ENCODE measurements around the gene ENG.
"Not testable (repeated sequence)": the region's sequence is repeated elsewhere in the genome, so short reads cannot be mapped to it uniquely, and the experiment has no call there.

Gene ENG

GRCh38 chr9:127862075-127863011 lies 7.9 kb upstream of the ENG start:
- no peak for DNase-seq

DNA sequence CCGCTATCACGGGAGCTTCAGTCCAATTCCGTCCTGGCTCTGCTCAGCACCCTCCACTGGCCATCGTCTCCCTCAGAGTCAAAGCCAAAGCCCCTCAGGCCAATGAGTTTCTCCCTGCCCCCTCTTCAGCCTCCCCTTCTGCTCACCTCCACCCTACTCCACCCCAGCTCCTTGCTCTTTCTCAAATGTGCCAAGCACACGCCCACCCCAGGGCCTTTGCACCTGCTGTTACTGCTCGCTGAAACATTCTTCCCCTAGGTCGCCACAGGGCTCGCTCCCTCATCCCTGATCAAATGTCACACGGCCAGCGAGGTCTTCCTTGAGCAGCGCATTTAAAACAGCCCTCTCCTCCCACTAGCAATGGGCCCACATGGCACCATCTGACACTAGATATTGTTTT lies 6.3 kb upstream of the ENG start:
- DNase-seq = no peak

- no peak for DNase-seq
Observed at GRCh38 chr9:127860260-127860659, 5.8 kb upstream of the ENG start.

DNA sequence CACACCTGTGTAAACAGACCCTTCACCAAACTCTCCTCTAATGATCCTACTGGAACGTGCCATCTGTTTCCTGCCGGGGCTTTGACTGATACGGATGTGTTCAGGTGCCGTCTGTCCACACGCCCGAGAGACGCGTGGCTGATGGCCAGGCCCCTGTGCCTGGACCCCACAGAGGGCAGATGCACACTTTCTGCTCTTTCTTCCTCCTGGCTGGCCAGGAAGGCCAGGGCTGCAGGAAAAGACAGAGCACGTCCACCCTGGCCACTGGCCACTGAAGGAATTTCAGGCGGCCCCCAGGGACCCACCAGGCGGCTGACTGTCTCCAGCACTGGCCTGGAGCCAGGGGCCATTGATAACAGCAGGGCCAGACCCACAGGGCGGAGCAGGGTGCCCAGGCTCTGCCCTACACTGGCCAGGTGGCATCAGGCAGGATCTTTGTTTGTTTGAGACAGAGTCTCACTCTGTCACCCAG lies 3.6 kb upstream of the ENG start:
- peak; percentile 37 for DNase-seq

DNA sequence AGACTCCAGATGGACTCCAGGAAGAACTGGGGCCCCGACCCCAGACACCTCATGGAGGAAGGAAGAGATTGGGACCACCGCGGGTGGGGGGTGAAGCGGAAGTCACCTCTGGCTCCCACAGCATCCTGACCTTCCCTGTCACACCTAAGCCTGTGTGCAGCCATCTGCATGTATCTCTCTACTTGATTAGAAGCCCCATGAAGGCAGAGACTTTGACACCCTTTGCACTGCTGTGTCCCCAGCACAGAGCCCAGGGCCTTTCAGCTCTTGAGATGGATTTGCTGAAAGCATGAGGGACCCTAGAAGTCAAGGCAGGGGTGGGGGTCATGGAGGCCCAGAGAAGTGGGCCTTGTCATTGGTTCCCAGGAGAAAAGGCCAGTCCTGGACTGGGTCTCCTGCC lies 2.8 kb upstream of the ENG start:
- DNase-seq = no peak

DNA sequence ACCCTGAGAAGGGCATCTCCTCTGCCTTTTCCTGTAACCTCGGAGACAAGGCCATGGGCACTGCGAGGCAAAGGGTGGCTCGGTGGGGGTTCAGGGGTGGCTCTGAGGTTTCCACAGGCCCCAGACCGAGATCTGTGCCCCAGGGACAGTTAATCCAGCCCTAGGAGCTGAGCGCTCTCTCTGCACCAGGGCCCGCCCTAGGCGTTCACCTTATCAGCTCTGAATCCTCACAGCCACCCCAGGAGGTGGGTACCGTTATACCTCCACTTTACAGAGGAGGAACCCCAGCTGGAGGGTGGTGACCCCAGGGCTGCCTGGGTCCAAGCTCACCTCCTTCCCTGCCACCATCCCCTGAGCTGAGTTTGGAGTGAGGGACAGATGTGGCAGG lies 2.3 kb upstream of the ENG start:
- DNase-seq = no peak

GRCh38 chr9:127856094-127856728 lies 1.8 kb upstream of the ENG start:
- DNase-seq = no peak

GRCh38 chr9:127855522-127855921 lies 1.1 kb upstream of the ENG start:
- no peak for DNase-seq

- no peak for DNase-seq
Observed at GRCh38 chr9:127854960-127855359, 502 bp upstream of the ENG start.

DNA sequence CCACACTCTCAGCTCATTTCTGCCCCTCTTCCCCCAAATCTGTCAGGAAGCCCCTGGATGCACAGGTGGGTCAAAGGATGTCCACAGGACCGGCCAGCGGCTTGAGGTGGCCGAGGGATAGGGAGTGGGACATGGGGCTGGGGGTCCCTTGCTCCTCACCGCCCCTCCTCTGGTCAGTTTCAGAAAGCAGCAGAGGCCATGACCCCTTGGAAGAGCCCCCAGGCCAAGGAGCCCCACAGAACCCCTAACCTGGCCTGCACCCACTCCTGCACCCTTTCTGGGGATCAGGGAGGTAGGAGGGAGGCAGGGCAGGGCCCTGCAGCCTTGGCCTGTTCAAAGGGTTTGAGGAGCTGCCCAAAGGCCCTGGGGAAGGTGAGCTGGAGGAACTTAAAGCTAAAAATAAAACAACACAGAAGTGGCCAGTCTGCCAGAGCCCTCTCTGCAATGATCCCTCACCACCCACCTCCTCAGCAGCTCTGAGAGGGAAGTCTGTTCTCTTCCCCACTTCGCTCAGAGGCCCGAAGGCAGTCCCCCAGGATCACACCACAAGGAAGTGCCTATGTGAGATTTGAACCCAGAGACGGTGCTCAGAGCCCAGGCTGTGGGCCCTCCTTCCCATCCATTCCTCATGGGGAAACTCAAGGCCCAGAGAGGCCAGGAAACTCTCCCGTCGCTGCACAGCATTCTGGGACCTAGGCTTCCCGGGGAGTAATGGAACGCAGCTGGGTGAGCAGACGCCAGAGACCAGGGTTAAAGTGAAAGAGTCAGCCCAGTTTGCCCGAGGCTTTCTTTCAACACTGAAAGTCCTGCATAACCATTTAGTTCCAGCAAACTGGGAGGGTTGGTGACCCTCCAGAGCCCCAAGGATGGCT lies 910 bp downstream of the ENG start:
- no peak for DNase-seq

DNA sequence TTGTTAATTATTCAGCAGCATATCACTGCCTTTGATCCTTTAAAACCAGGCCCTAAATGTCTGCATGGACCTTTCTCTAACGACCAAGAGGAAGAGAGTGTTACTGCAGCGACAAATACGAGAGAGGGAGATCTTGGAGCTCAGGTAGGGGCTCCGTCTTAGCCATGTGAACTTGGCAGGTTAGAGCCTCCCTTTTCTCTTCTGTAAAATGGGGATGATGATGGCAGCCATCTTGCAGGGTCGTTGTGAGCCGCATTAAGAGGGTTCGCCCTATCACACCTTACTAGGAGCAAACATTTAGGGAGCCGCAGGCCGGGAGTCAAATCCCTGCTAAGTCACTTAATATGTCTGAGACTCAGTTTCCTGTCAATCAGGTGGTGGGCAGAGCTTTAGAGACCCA lies 1.6 kb downstream of the ENG start:
- no peak for DNase-seq

DNA sequence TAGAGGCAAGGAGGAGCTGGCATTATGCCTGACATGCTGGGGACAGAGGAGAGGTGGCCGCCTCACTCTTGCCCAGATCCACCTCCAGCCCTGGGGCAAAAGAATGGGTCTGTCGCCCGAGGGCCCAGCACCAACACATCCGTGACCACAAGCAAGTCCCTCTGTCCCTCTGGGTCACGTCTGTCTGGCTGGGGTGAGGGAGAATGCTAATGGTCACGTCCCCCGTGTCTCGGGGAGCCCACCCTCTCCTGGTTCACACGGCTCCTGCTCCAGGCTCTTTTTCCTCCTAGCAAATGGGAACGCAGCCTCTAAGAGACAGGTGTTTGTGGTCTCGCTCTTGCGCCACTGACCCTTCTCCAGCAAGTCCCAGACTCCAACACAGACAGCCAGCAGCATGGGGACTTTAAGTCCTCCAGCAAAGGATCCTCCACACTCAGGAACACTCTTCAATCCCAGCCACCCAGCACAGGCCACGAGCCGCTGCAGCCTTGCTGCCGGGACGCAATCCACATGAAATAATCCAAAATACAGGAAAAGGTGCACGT lies 4.1 kb downstream of the ENG start:
- DNase-seq = no peak

DNA sequence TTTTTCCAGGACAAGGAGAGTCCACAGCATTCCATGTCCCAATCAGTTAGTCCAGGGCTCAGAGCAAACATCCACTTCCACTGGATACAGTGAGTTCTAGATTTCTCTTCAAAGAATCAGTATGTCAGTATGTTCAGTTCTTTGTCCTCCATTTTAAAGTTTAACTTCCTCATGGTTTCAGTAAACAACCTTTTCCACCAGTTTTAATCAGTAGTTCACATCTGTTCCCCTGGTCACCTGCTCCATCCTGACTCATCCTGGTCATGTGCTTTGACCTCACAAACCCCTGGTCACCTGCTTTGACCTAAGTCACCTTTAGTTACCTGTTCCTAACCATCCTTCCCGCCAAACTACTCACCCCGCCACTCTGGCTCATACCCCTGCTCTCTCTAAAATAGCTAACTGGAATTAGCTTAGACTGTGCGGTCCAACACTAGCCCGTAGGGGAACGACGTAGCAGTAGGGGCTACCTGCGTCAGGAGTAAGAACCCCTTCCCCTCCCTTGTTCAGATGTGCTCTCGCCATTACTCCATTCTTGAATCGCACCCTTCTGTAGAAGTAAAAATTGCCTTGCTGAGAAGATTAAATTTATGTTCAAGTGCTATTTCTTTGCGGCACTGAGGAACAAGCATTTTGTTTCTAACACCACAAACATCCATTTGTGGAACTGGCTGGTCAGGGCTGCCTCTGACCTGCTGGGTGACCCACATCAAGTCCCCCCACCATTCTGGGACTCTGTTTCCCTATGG lies 5.5 kb downstream of the ENG start:
- no peak for DNase-seq

DNA sequence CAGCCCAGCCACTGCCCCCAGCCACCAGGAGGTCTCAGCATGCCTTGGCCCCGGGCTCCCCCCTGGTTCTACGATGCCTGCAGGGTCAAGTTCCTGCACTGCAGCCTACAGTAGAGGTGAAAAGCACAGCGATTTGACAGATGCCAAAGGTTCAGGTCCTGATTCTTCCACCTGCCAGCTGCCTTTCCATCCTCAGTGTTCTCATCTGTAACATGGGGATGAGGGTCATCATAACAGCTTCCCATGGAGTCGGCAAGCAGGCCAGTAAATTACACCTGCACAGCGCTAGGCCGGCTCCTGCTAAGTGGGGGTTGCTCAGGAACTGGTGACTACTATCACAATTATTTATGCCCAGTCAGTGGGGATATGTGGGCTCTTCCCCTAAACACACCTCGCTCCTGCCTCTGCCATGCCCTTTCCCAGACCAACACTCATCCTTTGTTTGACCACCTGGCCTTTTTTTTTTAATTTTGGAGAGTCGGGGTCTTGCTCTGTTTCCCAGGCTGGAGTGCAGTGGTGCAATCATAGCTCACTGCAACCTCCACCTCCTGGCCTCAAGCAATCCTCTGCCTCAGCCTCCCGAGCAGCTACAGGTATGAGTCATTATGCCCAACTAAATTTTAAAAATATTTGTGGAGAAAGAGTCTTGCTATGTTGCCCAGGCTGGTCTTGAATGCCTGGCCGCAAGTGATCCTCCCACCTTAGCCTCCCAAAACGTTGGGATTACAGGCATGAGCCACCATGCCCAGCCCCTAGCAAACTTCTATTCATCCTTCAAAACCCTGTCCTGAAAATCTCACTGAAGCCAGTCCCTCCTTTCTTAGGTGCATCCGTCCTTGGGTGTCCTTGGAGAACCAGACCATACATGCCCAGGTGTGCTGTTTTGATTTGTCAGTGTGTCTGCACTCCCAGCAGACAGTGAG lies 6.4 kb downstream of the ENG start:
- no peak for DNase-seq

- DNase-seq = no peak
Observed at GRCh38 chr9:127847178-127847510, 7.3 kb downstream of the ENG start.

- DNase-seq = no peak
Observed at GRCh38 chr9:127846443-127847177, 7.8 kb downstream of the ENG start.

DNA sequence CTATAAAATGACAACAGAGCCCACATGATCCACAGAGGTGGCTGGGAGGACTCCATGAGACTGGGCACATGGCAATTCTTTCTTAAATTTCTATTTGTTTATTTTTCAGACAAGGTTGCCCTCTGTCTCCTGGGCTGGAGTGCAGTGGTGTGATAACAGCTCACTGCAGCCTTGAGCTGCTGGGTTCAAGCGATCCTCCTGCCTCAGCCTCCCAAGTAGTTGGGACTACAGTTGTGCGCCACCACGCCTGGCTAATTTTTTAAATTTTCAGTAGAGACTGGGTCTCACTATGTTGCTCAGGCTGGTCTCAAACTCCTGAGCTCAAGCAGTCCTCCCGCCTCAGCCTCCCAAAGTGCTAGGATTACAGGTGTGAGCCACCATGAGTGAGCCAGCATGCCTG lies 8.8 kb downstream of the ENG start:
- not testable (repeated sequence) for DNase-seq

- DNase-seq = no peak
Observed at GRCh38 chr9:127844821-127845359, 9.6 kb downstream of the ENG start.

DNA sequence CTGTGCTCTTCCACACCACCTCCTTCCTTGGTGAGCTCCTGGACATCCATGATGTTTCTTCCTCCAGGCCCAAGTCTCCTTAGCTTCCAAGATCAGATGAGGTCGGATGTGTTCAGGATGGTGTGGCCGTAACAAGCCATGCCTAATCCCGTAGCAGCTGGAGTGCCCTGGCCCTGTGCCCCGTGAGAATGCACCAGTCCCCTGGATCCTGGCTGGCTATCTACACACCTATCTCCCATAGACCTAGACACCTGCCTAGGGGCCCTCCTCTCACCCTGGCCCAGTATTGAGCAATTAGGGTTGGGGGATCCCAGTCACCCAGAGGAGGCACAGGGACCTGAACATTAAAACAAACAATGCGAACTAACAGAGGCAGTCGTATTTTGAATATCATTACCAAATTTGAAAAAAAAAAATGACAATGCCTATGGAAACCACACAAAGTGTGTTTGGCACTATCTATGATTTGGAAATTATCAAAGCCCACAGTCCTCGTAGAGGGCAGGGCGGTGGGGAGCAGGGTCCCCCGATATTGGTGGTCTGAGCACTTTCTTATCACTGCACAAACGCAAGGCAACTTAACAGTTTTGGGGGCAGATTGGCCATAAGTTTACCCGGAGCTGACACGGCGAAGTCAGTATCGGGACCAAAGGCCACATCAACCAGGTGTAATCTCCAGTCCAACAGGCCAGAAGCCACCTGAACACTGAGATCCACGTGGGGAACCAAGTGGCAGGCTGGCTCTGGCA lies 13.2 kb downstream of the ENG start:
- DNase-seq = no peak

All from NCI-H510A treated with DMSO at 0.1 percent for 48 hours (cell line).